Immature natural killer cell (primary cell): ENCODE results near the gene HSBP1L1. TPM values are rescaled to one million over a fixed set of nuclear protein-coding genes. Genes with fewer than 3 reads are reported as not detected.

Experiments
- DNase-seq, 3 donors: peaks; one replicate each; pipeline ENCODE4 v3.0.0; 2022; ENCODE audit warnings: mixed read lengths in 1 of 3
- H3K27ac Mint-ChIP-seq, 6 donors: one replicate each; pipeline ENCODE4 v1.8.0; 2020; ENCODE audit warnings: mixed read lengths in 6 of 6, mild to moderate bottlenecking in 5 of 6, inconsistent platforms in 4 of 6, moderate library complexity in 3 of 6
- H3K27me3 Mint-ChIP-seq, 3 donors: one replicate each; pipeline ENCODE4 v1.8.0; 2020 to 2021; ENCODE audit warnings: low read depth in 3 of 3, mild to moderate bottlenecking in 3 of 3, mixed read lengths in 3 of 3, moderate library complexity in 3 of 3, inconsistent platforms in 1 of 3
- H3K36me3 Mint-ChIP-seq, 3 donors: one replicate each; pipeline ENCODE4 v1.8.0; 2020; ENCODE audit warnings: mixed read lengths in 3 of 3, inconsistent platforms in 2 of 3, mild to moderate bottlenecking in 2 of 3
- H3K4me1 Mint-ChIP-seq, 2 donors: one replicate each; pipeline ENCODE4 v1.8.0; 2020; ENCODE audit warnings: inconsistent platforms in 2 of 2, mild to moderate bottlenecking in 2 of 2, mixed read lengths in 2 of 2, moderate library complexity in 1 of 2
- H3K4me3 Mint-ChIP-seq, 5 donors: one replicate each; pipeline ENCODE4 v1.8.0; 2020; ENCODE audit warnings: mild to moderate bottlenecking in 5 of 5, mixed read lengths in 5 of 5, inconsistent platforms in 3 of 5, moderate library complexity in 3 of 5
- H3K9me3 Mint-ChIP-seq, 6 donors: one replicate each; pipeline ENCODE4 v1.8.0; 2020; ENCODE audit warnings: mild to moderate bottlenecking in 6 of 6, mixed read lengths in 6 of 6, inconsistent platforms in 4 of 6, moderate library complexity in 3 of 6
- polyA plus RNA-seq, 3 donors: library from polyadenylated mRNA; unstranded; fragments of 300-500 nt; fragmentation: Illumina TruSeq; gene quantifications; one replicate each; pipeline ENCODE4 v1.2.3, GENCODE V29; 2021

The HSBP1L1 gene
- polyA plus RNA-seq, 3 donors from 2014 or later = 4.2 to 11.8 (median 9.8) TPM

DNA sequence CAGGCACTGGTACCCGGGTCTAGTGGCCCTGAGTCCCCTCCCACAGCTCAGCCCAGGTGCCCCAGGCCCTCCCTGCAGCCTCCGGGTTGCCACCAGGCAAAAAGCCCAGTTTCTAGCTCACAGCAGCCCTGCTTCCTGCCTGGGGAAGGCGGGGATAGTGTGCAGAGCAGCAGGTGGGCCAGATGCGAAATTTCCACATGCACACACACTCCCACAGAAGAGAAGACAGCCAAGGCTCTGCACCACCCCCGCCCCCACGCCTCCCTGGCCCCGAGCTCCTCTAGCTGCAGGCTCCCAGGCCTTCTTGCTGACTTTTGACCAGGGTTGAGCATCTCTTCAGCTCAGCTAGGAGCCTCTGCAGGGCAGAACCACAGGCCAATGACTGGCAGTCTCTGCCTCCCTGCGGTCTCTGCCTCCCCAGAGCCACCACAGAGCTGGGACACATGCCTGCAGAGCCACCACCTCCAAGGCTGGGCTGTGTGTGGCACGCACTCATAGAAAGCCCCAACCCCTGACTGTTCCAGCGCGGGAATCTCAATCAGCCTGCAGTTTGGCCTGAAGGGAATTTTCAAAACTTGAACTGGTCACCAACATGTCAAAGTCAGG lies 20.2 kb upstream of the HSBP1L1 start:
- Mint-ChIP-seq H3K27ac (peak overlapping the region in 1 of 6 donors; percentile 67), H3K4me1 (peaks cover 25 to 29% of the 10 kb centered on the region in 2 donors), H3K27me3 (peaks cover 3 to 6% (median 3%) of the 10 kb centered on the region in 3 donors), H3K4me3 (no peak overlapping the region), H3K36me3 (peaks cover 5 to 12% (median 11%) of the 10 kb centered on the region in 3 donors), H3K9me3 (no peaks in the 10 kb centered on the region)
- no peak for DNase-seq

DNA sequence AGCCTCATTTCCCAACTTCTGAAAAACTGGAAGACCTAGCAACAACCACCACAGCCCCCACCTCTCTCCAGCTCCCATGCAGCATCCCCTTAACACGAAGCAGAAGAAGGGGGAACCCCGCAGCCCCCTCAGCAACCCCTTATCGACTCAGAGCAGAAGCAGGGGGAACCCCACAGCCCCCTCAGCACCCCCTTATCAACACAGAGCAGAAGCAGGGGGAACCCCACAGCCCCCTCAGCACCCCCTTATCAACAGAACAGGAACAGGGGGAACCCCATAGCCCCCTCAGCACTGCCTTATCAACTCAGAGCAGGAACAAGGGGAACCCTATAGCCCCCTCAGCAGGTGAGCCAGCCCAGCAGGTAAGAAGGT lies 19.7 kb upstream of the HSBP1L1 start:
- H3K4me3 Mint-ChIP-seq = no peak overlapping the region
- H3K27ac Mint-ChIP-seq = peak overlapping the region in 2 of 6 donors; percentile 49 to 67
- H3K9me3 Mint-ChIP-seq = no peaks in the 10 kb centered on the region
- H3K36me3 Mint-ChIP-seq = peaks cover 4 to 7% (median 7%) of the 10 kb centered on the region in 3 donors
- peaks cover 3 to 6% (median 3%) of the 10 kb centered on the region in 3 donors for H3K27me3 Mint-ChIP-seq
- no peak for DNase-seq
- peaks cover 27 to 29% of the 10 kb centered on the region in 2 donors for H3K4me1 Mint-ChIP-seq

GRCh38 chr18:79945118-79946042 lies 19.1 kb upstream of the HSBP1L1 start:
- H3K9me3 Mint-ChIP-seq = no peaks in the 10 kb centered on the region
- H3K27me3 Mint-ChIP-seq = peaks cover 0 to 3% (median 3%) of the 10 kb centered on the region in 3 donors
- H3K27ac Mint-ChIP-seq = peak overlapping the region in 1 of 6 donors; percentile 49
- DNase-seq = no peak
- H3K4me1 Mint-ChIP-seq = peaks cover 31% of the 10 kb centered on the region in 2 donors
- H3K36me3 Mint-ChIP-seq = peaks cover 0 to 3% (median 3%) of the 10 kb centered on the region in 3 donors
- H3K4me3 Mint-ChIP-seq = no peak overlapping the region

DNA sequence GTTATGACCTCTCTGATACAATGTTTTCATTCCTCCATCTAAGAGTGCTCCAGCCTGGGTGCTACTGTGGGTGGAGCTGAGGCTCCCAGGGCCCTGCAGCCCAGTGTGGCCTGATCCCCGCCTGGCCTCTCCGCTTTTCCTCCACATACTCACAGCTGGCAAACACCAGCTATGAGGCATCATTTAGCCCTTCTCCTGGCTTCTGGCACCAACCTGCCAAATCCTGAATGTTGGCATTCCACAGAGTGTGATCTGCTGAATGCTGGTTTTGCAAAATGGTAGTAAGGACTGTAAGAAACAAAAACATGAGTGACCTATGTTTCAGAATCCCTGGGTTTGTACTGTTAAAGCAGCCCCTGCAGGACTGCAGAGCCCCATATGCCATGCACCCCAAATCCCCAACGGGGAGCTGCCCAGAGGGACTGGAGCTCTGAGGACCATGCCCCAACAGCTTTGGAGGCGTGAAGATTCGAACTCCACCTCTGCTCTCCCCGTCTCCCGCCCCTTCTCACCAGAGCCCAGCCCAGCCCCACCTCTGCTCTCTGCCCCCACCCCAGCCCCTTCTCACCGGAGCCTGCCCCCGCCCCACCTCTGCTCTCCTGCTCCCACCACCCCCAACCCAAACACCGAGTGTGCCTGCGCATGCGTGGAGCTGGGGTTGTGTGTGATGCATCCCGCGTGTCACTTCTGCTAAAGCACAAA lies 17.2 kb upstream of the HSBP1L1 start:
- peaks cover 32 to 34% of the 10 kb centered on the region in 2 donors for H3K4me1 Mint-ChIP-seq
- no peak for DNase-seq
- H3K27me3 Mint-ChIP-seq = peaks cover 0 to 3% (median 3%) of the 10 kb centered on the region in 3 donors
- H3K36me3 Mint-ChIP-seq = peaks cover 0 to 3% (median 0%) of the 10 kb centered on the region in 3 donors
- H3K27ac Mint-ChIP-seq = no peak overlapping the region
- H3K9me3 Mint-ChIP-seq = no peaks in the 10 kb centered on the region
- no peak overlapping the region for H3K4me3 Mint-ChIP-seq

- Mint-ChIP-seq H3K4me3 (peak overlapping the region in 1 of 5 donors; percentile 87), H3K27ac (no peak overlapping the region)
- DNase-seq = no peak
Measured at GRCh38 chr18:79947881-79948610, 16.4 kb upstream of the HSBP1L1 start.

GRCh38 chr18:79948719-79949411 lies 15.6 kb upstream of the HSBP1L1 start:
- Mint-ChIP-seq H3K9me3 (no peaks in the 10 kb centered on the region), H3K27ac (peak overlapping the region in 2 of 6 donors; percentile 19 to 71), H3K4me3 (peak overlapping the region in 4 of 5 donors; percentile 79 to 87 (median 84)), H3K4me1 (peaks cover 32 to 34% of the 10 kb centered on the region in 2 donors), H3K36me3 (peaks cover 0 to 3% (median 0%) of the 10 kb centered on the region in 3 donors), H3K27me3 (peaks cover 0 to 4% (median 4%) of the 10 kb centered on the region in 3 donors)
- DNase-seq = no peak

More at GRCh38 chr18:79947881-79948610, 16.4 kb upstream of the HSBP1L1 start:
- peaks cover 32 to 34% of the 10 kb centered on the region in 2 donors for H3K4me1 Mint-ChIP-seq
- H3K9me3 Mint-ChIP-seq = no peaks in the 10 kb centered on the region
- H3K27me3 Mint-ChIP-seq = peaks cover 0 to 4% (median 3%) of the 10 kb centered on the region in 3 donors
- peaks cover 0 to 3% (median 0%) of the 10 kb centered on the region in 3 donors for H3K36me3 Mint-ChIP-seq

GRCh38 chr18:79949697-79950487 lies 14.6 kb upstream of the HSBP1L1 start:
- Mint-ChIP-seq H3K4me1 (peaks cover 26 to 34% of the 10 kb centered on the region in 2 donors), H3K9me3 (no peaks in the 10 kb centered on the region), H3K27ac (peak overlapping the region; percentile 17 to 90 (median 62)), H3K36me3 (peaks cover 0 to 3% (median 0%) of the 10 kb centered on the region in 3 donors), H3K4me3 (peak overlapping the region; percentile 79 to 87 (median 82)), H3K27me3 (peaks cover 0 to 4% (median 3%) of the 10 kb centered on the region in 3 donors)
- DNase-seq = no peak

- Mint-ChIP-seq H3K36me3 (peaks cover 0 to 3% (median 0%) of the 10 kb centered on the region in 3 donors), H3K27ac (peak overlapping the region; percentile 17 to 90 (median 62)), H3K4me3 (peak overlapping the region; percentile 79 to 87 (median 82)), H3K9me3 (no peaks in the 10 kb centered on the region), H3K4me1 (peaks cover 23 to 33% of the 10 kb centered on the region in 2 donors), H3K27me3 (peaks cover 0 to 4% (median 4%) of the 10 kb centered on the region in 3 donors)
- DNase-seq = peak; percentile 36 to 47 (median 43)
Measured at GRCh38 chr18:79950515-79951341, 13.7 kb upstream of the HSBP1L1 start.

- peak; percentile 90 to 91 (median 90) for DNase-seq
- Mint-ChIP-seq H3K4me3 (peak within 1 kb of the TSS; percentile 79 to 87 (median 82)), H3K27ac (peak within 1 kb of the TSS; percentile 17 to 90 (median 62)), H3K36me3 (peaks cover 0 to 3% (median 0%) of the 10 kb centered on the region in 3 donors), H3K9me3 (no peaks in the 10 kb centered on the region), H3K4me1 (peaks cover 22 to 27% of the 10 kb centered on the region in 2 donors), H3K27me3 (peaks cover 0 to 4% (median 4%) of the 10 kb centered on the region in 3 donors)
Measured at GRCh38 chr18:79951545-79952455, 12.6 kb upstream of the HSBP1L1 start, which contains the start of gene SLC66A2. Gene SLC66A2, minus strand, starts transcription at chr18:79951653. Its CDS starts 727 bp downstream, at chr18:79950926.

- no peak for DNase-seq
- Mint-ChIP-seq H3K36me3 (peaks cover 0 to 3% (median 0%) of the 10 kb centered on the region in 3 donors), H3K9me3 (no peaks in the 10 kb centered on the region), H3K4me1 (peaks cover 22 to 27% of the 10 kb centered on the region in 2 donors), H3K4me3 (peak overlapping the region in 4 of 5 donors; percentile 14 to 63 (median 41)), H3K27ac (no peak overlapping the region), H3K27me3 (peaks cover 0 to 4% (median 3%) of the 10 kb centered on the region in 3 donors)
Measured at GRCh38 chr18:79952456-79952995, 11.9 kb upstream of the HSBP1L1 start.
